GM12891 (cell line): ENCODE results near the gene ZIC5.

ENCODE experiments used
- POLR2A ChIP-seq: IDR thresholded peaks from 2 replicates; pipeline ENCODE4 v1.6.1; 2011; ENCODE audit warnings: low read depth, low read length, control low read depth
- TAF1 ChIP-seq: IDR thresholded peaks from 2 replicates; pipeline ENCODE4 v1.6.1; 2011; ENCODE audit warnings: low read depth, low read length, control low read depth

- TF ChIP-seq POLR2A, result no peak
- no peak for TF ChIP-seq TAF1
Measured at GRCh38 chr13:99965329-99966000, 6.1 kb downstream of the ZIC5 start.
